KBM-7 (cell line): ENCODE measurements around the gene ESRRA.

Experiments
- DNase-seq: peaks from one replicate; pipeline ENCODE4 v3.0.0-alpha.2; 2015
- in situ Hi-C: fragments of 300-500 bp; cut with MboI; formaldehyde crosslinking; loops from 2 replicates; pipeline ENCODE4 v1.14.3; 2020; ENCODE audit warnings: low sequenced_read_pairs, low pct_unique_long_range_greater_than_20kb, mixed read lengths

Gene ESRRA

GRCh38 chr11:64356498-64357411, 51.4 kb downstream of the ESRRA start:
- in situ Hi-C loops: no loop called here
- peak; percentile 83 for DNase-seq

- DNase-seq: no peak
- in situ Hi-C loops: no loop called here
These were observed 52.1 kb downstream of the ESRRA start for GRCh38 chr11:64357446-64357845.

DNA sequence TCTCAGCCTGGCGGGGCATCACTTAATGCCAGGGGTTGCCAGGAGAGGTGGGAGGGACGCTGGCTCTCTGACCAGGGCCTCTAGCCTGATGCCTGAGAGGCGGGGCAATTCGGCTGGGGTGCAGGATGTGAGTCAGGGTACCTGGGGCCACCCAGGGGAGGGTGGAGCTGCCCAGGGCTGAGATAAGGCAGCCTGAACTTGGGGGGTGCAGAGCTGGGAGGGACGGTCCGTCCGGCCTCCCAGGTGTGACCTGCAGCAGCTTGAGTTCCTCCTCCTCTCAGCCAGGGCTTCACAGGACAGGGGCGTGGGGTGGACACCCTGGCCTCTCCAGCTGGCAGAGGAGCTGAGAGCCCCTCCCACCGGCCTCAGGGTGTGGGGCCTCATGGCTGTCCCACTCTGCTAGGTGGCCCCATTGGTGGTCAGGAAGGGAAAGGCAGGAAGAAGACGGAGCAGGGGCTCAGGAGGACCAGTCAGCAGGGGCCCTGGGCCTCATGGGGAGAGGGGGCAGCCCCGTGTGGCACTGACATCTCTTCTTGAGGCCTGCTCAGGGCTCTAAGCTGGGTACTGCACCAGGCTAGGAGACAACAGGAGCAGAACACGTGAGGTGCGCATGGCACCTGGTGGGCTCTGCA, 52.7 kb downstream of the ESRRA start:
- no peak for DNase-seq
- in situ Hi-C loops: no loop called here

GRCh38 chr11:64358536-64358906, 53.2 kb downstream of the ESRRA start:
- in situ Hi-C loops: no loop called here

DNA sequence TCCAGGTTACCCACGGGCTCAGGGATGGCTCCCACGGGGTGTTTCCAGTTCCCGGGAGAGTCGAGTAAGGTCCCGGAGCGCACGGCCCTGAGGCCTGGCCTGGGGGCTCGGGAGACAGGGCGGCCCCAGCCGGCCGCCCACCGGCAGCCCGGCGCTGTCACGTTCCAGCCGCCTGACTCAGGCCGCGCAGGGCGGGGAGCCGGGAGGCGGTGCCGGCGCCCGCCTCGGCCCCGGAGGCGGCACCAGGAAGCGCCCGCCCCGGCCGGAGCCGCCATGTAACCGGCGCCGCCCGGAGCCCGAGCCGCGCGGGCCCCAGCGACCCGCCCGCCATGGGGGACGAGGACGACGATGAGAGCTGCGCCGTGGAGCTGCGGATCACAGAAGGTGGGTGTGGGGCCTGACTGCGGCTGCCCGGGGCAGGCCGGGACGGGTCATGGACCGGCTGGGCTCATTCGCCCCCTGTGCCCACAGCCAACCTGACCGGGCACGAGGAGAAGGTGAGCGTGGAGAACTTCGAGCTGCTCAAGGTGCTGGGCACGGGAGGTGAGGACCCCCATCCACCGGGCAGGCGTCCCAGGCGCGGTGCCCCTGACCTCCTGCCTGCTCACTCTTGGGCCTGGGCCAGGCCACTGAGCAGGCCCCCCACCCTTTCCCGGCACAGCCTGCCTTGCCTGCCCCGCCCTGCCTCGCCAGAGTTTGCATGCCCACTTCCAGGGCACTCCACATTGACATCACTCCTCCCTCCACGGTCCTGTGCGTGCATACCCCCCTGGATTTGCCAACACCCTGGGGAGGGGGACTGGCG, 53.8 kb downstream of the ESRRA start, which contains the start of gene RPS6KA4:
Gene RPS6KA4, plus strand, starts transcription at position 256 of the 805 bp plus-strand sequence. Its CDS starts 74 bp downstream, at position 330.
- peak; percentile 43 for DNase-seq
- in situ Hi-C loops: no loop called here

More at GRCh38 chr11:64358536-64358906, 53.2 kb downstream of the ESRRA start:
- no peak for DNase-seq

DNA sequence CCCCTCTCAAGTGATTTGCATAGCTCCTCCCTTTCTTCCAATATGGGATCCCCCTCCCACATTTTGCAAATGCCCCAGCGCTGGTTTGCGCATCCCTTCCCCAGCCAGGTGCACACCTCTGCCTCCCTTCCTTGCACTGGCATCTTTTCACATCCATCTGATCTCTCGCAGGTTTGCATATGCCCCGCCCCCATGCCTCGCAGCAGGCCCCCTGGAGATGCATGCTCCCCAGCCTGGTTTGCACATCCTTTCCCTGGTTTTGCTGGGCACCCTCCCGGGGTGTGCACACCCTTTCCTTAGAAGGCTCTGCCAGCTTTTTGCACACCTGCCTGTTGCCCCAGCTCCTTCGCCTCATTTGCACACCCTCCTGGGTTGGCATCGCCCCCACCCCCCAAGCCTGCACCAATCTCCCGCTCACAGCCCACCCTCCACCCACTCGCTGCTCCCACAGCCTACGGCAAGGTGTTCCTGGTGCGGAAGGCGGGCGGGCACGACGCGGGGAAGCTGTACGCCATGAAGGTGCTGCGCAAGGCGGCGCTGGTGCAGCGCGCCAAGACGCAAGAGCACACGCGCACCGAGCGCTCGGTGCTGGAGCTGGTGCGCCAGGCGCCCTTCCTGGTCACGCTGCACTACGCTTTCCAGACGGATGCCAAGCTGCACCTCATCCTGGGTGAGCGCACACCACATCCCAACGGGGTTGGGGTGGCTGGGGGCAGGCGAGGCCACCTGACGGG, 54.6 kb downstream of the ESRRA start:
- DNase-seq: no peak
- in situ Hi-C loops: no loop called here

DNA sequence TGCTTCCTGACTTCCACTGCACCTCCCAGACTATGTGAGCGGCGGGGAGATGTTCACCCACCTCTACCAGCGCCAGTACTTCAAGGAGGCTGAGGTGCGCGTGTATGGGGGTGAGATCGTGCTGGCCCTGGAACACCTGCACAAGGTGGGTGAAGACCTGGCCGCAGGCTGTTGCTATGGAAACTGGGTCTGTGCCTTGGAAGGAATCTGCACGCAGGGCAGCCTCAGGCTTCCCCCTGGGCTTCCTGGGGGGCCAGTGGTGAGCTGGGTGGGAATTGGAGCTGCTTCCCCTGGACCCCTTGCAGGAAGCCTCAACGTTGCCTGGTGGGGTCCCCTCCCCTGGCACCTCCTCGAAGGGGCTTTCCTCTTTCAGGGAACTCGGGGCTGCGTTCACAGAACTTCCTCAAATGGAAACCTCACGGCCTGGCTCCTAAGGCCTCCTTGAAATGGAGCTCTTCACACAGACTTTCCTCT, 55.2 kb downstream of the ESRRA start:
- DNase-seq: peak; percentile 61
- in situ Hi-C loops: no loop called here

GRCh38 chr11:64361659-64362058, 56.3 kb downstream of the ESRRA start:
- no peak for DNase-seq
- in situ Hi-C loops: no loop called here

DNA sequence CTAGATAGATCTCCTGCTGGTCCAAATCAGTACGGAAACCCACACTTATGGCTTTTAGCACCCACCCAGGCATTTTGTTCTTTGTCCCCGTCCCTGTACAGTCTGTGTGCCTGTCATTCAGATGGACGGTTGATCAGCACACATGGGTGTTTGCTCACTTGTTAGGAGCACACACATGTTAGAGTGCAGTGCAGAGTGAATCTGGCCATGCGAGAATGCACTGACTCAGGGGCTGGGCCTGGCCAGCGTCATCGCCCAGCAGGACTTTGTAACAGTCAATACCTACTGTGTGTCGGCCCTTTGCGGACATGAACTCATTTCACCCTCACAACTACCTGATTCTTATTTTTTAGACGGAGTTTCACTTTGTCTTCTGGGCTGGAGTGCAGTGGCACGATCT, 57.0 kb downstream of the ESRRA start:
- DNase-seq: no peak
- in situ Hi-C loops: no loop called here

GRCh38 chr11:64364435-64364834, 59.1 kb downstream of the ESRRA start:
- DNase-seq: peak; percentile 32
- in situ Hi-C loops: no loop called here

DNA sequence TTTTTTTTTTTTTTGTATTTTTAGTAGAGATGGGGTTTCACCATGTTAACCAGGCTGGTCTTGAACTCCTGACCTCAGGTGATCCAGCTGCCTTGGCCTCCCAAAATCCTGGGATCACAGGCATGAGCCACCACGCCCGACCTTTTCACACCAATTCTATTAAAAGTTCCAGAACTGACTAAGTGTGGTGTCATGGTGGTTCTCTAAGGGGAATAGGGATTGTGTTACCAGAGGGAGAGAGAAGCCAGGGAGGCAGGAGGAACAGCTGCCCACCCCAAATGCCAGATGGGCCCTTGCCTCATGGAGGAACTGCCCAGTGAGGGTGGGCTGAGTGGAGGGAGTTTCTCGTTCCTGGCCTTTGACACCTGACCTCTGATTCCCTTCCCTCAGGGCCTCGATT, 59.6 kb downstream of the ESRRA start:
- in situ Hi-C loops: no loop called here
- no peak for DNase-seq
